ENCODE results near the gene IDE.
"Not testable (repeated sequence)": the region's sequence is repeated elsewhere in the genome, so short reads cannot be mapped to it uniquely, and the experiment has no call there.

The IDE gene

GRCh38 chr10:92438220-92438619 is 135.7 kb downstream of the IDE start:
- Histone ChIP-seq H3F3A (ENCODE audit: insufficient read depth, low read length) (no peaks in the 10 kb centered on the region), H3K4me3 (ENCODE audit: low read length) (no peak overlapping the region), H3K9me3 (replicated peaks; ENCODE audit: insufficient read depth, low read length) (no peaks in the 10 kb centered on the region), H3K79me2 (ENCODE audit: low read length) (no peaks in the 10 kb centered on the region), H4K20me1 (ENCODE audit: insufficient read depth, low read length) (no peaks in the 10 kb centered on the region), H3K9me2 (replicated peaks; ENCODE audit: insufficient read depth, low read length) (no peaks in the 10 kb centered on the region), H3K27me3 (replicated peaks; ENCODE audit: insufficient read depth, low read length) (no peaks in the 10 kb centered on the region), H2AFZ (ENCODE audit: low read length) (no peak overlapping the region), H3K36me3 (replicated peaks; ENCODE audit: insufficient read depth, low read length) (no peaks in the 10 kb centered on the region), H3K9ac (ENCODE audit: low read length) (no peak overlapping the region), H3K4me1 (ENCODE audit: low read length) (no peaks in the 10 kb centered on the region), H3K4me2 (ENCODE audit: low read depth, low read length) (no peak overlapping the region), H3K27ac (ENCODE audit: low read length) (no peak overlapping the region)
- DNase-seq: no peak
- no peak for TF ChIP-seq EZH2phosphoT487 (IDR thresholded peaks at IDR 0.05; ENCODE audit: low read length)
- no peak for TF ChIP-seq CTCF (IDR thresholded peaks at IDR 0.05; ENCODE audit: low read length)
- TF ChIP-seq EZH2 (optimal IDR thresholded peaks at IDR 0.05; ENCODE audit: low read depth, low read length): no peak

- no peaks in the 10 kb centered on the region for H3K4me1 ChIP-seq (ENCODE audit: low read length)
- no peaks in the 10 kb centered on the region for H4K20me1 ChIP-seq (ENCODE audit: insufficient read depth, low read length)
- no peaks in the 10 kb centered on the region for H3K9me2 ChIP-seq (replicated peaks; ENCODE audit: insufficient read depth, low read length)
- no peaks in the 10 kb centered on the region for H3F3A ChIP-seq (ENCODE audit: insufficient read depth, low read length)
- H3K27me3 ChIP-seq (replicated peaks; ENCODE audit: insufficient read depth, low read length): no peaks in the 10 kb centered on the region
- H3K9ac ChIP-seq (ENCODE audit: low read length): no peak overlapping the region
- H3K79me2 ChIP-seq (ENCODE audit: low read length): no peaks in the 10 kb centered on the region
- no peak overlapping the region for H3K4me3 ChIP-seq (ENCODE audit: low read length)
- no peak overlapping the region for H2AFZ ChIP-seq (ENCODE audit: low read length)
- no peaks in the 10 kb centered on the region for H3K36me3 ChIP-seq (replicated peaks; ENCODE audit: insufficient read depth, low read length)
- no peak for DNase-seq
- H3K27ac ChIP-seq (ENCODE audit: low read length): no peak overlapping the region
- no peaks in the 10 kb centered on the region for H3K9me3 ChIP-seq (replicated peaks; ENCODE audit: insufficient read depth, low read length)
- H3K4me2 ChIP-seq (ENCODE audit: low read depth, low read length): no peak overlapping the region
- no peak for TF ChIP-seq EZH2phosphoT487 (IDR thresholded peaks at IDR 0.05; ENCODE audit: low read length)
Observed at GRCh38 chr10:92436611-92437010, 137.3 kb downstream of the IDE start.

- not testable (repeated sequence) for H3K4me1 ChIP-seq (ENCODE audit: low read length); DNase-seq; H3K4me2 ChIP-seq (ENCODE audit: low read depth, low read length); H2AFZ ChIP-seq (ENCODE audit: low read length); H3K36me3 ChIP-seq (replicated peaks; ENCODE audit: insufficient read depth, low read length); H3K79me2 ChIP-seq (ENCODE audit: low read length); H3F3A ChIP-seq (ENCODE audit: insufficient read depth, low read length); H3K9ac ChIP-seq (ENCODE audit: low read length); H3K9me2 ChIP-seq (replicated peaks; ENCODE audit: insufficient read depth, low read length); H3K27ac ChIP-seq (ENCODE audit: low read length); H3K4me3 ChIP-seq (ENCODE audit: low read length); H3K9me3 ChIP-seq (replicated peaks; ENCODE audit: insufficient read depth, low read length); H3K27me3 ChIP-seq (replicated peaks; ENCODE audit: insufficient read depth, low read length); H4K20me1 ChIP-seq (ENCODE audit: insufficient read depth, low read length)
Observed at GRCh38 chr10:92436065-92436464, 137.8 kb downstream of the IDE start.

- Histone ChIP-seq H3K4me2 (ENCODE audit: low read depth, low read length) (no peak overlapping the region), H3K4me3 (ENCODE audit: low read length) (no peak overlapping the region), H3K79me2 (ENCODE audit: low read length) (no peaks in the 10 kb centered on the region), H3K36me3 (replicated peaks; ENCODE audit: insufficient read depth, low read length) (no peaks in the 10 kb centered on the region), H3K27ac (ENCODE audit: low read length) (no peak overlapping the region), H3K9ac (ENCODE audit: low read length) (no peak overlapping the region), H3K4me1 (ENCODE audit: low read length) (no peaks in the 10 kb centered on the region), H3K9me3 (replicated peaks; ENCODE audit: insufficient read depth, low read length) (no peaks in the 10 kb centered on the region), H2AFZ (ENCODE audit: low read length) (no peak overlapping the region), H4K20me1 (ENCODE audit: insufficient read depth, low read length) (no peaks in the 10 kb centered on the region), H3K9me2 (replicated peaks; ENCODE audit: insufficient read depth, low read length) (no peaks in the 10 kb centered on the region), H3K27me3 (replicated peaks; ENCODE audit: insufficient read depth, low read length) (no peaks in the 10 kb centered on the region), H3F3A (ENCODE audit: insufficient read depth, low read length) (no peaks in the 10 kb centered on the region)
- no peak for DNase-seq
- no peak for TF ChIP-seq EZH2 (optimal IDR thresholded peaks at IDR 0.05; ENCODE audit: low read depth, low read length)
- no peak for TF ChIP-seq CTCF (IDR thresholded peaks at IDR 0.05; ENCODE audit: low read length)
- no peak for TF ChIP-seq EZH2phosphoT487 (IDR thresholded peaks at IDR 0.05; ENCODE audit: low read length)
Observed at GRCh38 chr10:92434385-92434784, 139.5 kb downstream of the IDE start.
